ENCODE measurements around the gene TLX3. TPM values are rescaled to one million over a fixed set of nuclear protein-coding genes. Genes with fewer than 3 reads are reported as not detected.
A peak's percentile ranks its signal among the peaks of the same experiment; 100 is the strongest.

TLX3 gene
- polyA plus RNA-seq, 4 donors, result 0.04 TPM; not detected in 3

DNA sequence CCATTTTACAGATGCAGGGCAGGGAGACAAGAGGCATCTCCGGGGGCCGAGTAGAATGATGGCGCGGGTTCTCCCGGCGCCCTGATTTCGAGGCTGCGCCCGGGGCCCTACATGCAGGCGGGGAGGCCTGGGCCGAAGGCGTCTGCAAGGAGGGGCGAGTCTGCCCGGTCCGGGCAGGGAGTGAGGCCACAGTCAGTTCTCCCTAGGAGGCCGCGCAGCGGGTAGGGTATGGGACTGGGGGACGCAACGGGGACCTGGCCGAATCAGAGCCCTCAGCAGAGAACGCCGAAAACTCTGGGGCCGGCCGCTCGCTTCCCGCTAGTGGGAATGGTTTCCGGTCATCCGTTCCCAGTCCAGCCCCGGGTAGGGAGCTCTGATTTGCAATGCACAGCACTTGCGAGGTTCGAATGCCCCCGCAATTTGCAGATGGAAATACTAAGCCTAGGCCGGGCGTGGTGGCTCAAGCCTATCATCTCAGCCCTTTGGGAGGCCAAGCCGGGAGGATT, 6.4 kb downstream of the TLX3 start:
- Histone ChIP-seq H3K4me1 (ENCODE audit: control insufficient read depth in 3 of 3, insufficient read depth in 2 of 3, low read depth in 1 of 3, low read length in 2 of 3) (peaks cover 0 to 12% (median 4%) of the 10 kb centered on the region in 3 donors), H3K9me3 (ENCODE audit: control insufficient read depth in 2 of 2, insufficient read depth in 1 of 2, low read depth in 1 of 2, low read length in 1 of 2) (no peaks in the 10 kb centered on the region), H3K4me3 (ENCODE audit: low read depth in 1 of 3, low read length in 3 of 3) (peak overlapping the region in 1 of 3 donors; percentile 2), H3K27me3 (ENCODE audit: control insufficient read depth in 3 of 3, insufficient read depth in 3 of 3, low read length in 3 of 3) (peaks cover 25 to 94% (median 71%) of the 10 kb centered on the region in 3 donors), H3K27ac (ENCODE audit: low read depth in 1 of 3, low read length in 2 of 3) (no peak overlapping the region), H3K36me3 (ENCODE audit: control insufficient read depth in 3 of 3, insufficient read depth in 2 of 3, low read depth in 1 of 3, low read length in 3 of 3) (no peaks in the 10 kb centered on the region)
- WGBS, 3 donors, result 6 to 11% (median 7%) methylated on average over 35 to 36 of the region's 36 CpGs
- FAIRE-seq (no peak), DNase-seq (no peak)

- Histone ChIP-seq H3K4me3 (ENCODE audit: low read depth in 1 of 3, low read length in 3 of 3) (no peak overlapping the region), H3K9me3 (ENCODE audit: control insufficient read depth in 2 of 2, insufficient read depth in 1 of 2, low read depth in 1 of 2, low read length in 1 of 2) (no peaks in the 10 kb centered on the region), H3K27ac (ENCODE audit: low read depth in 1 of 3, low read length in 2 of 3) (no peak overlapping the region), H3K36me3 (ENCODE audit: control insufficient read depth in 3 of 3, insufficient read depth in 2 of 3, low read depth in 1 of 3, low read length in 3 of 3) (no peaks in the 10 kb centered on the region), H3K27me3 (ENCODE audit: control insufficient read depth in 3 of 3, insufficient read depth in 3 of 3, low read length in 3 of 3) (peaks cover 23 to 91% (median 66%) of the 10 kb centered on the region in 3 donors), H3K4me1 (ENCODE audit: control insufficient read depth in 3 of 3, insufficient read depth in 2 of 3, low read depth in 1 of 3, low read length in 2 of 3) (peaks cover 0 to 12% (median 2%) of the 10 kb centered on the region in 3 donors)
- 9 to 14% (median 10%) methylated on average over 20 of the region's 20 CpGs for WGBS, 3 donors
- FAIRE-seq (no peak), DNase-seq (no peak)
Observed at GRCh38 chr5:171315925-171316257, 6.8 kb downstream of the TLX3 start.

DNA sequence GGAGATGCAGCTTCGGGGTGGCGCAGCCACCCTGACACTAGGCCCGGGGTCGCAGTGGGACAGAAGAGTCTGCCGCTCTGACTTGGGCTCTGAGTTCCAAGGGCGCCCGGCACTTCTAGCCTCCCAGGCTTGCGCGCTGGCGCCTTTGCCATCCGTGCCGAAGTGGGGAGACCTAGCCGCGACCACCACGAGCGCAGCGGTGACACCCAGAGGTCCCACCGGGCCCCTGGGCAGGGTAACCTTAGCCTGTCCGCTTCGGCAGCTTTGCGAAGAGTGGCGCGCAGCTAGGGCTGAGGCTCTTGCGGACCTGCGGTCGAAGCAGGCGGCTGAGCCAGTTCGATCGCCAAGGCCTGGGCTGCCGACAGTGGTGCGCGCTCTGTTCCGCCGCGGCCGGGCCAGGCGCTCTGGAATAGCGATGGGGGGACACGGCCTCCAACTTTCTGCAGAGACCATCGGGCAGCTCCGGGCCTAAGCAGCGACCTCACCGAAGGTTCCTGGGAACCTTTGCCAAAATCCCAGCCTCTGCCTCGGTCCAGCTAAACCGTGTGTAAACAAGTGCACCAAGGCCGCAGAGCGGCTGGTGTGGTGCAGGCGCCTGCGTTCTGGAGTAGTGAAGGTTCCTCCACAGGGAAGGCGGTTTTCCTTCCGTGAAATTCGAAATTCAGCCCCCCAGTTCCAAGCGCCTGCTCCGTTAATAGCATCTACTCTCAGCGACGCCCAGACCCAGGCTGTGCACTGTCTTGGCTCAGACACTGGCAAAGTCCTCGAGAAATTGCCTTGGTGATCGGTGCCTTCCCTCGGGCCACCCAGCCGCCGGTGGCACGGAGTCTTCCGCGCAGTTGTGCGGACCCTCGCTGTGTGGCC, 7.4 kb downstream of the TLX3 start:
- peak overlapping the region in 1 of 3 donors; percentile 2 for H3K4me3 ChIP-seq (ENCODE audit: low read depth in 1 of 3, low read length in 3 of 3)
- WGBS, 3 donors, result 5 to 7% (median 5%) methylated on average over 64 to 66 of the region's 66 CpGs
- peaks cover 18 to 92% (median 70%) of the 10 kb centered on the region in 3 donors for H3K27me3 ChIP-seq (ENCODE audit: control insufficient read depth in 3 of 3, insufficient read depth in 3 of 3, low read length in 3 of 3)
- H3K27ac ChIP-seq (ENCODE audit: low read depth in 1 of 3, low read length in 2 of 3), result no peak overlapping the region
- no peaks in the 10 kb centered on the region for H3K9me3 ChIP-seq (ENCODE audit: control insufficient read depth in 2 of 2, insufficient read depth in 1 of 2, low read depth in 1 of 2, low read length in 1 of 2)
- DNase-seq, result no peak
- FAIRE-seq, result no peak
- H3K4me1 ChIP-seq (ENCODE audit: control insufficient read depth in 3 of 3, insufficient read depth in 2 of 3, low read depth in 1 of 3, low read length in 2 of 3), result peaks cover 0 to 11% (median 0%) of the 10 kb centered on the region in 3 donors
- H3K36me3 ChIP-seq (ENCODE audit: control insufficient read depth in 3 of 3, insufficient read depth in 2 of 3, low read depth in 1 of 3, low read length in 3 of 3), result no peaks in the 10 kb centered on the region

DNA sequence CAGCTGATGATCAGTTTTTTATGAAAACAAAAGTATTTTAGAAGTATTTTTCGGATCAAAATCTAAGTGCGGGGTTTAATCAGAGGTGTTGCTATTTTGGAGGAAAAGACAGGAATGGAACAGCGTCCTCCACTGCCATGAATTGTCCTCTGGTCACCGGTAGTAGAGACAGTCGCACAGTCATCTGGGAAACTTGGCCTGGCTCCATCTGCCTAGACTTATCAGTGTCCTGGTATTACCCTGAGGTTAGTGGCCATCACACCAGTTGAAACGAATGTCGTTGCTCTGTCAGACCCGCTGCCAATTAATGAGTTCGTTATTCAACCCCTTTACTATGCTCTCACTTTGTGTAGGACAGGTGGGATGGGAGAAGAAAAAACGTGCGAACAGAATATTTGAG, 8.2 kb downstream of the TLX3 start:
- 9 to 18% (median 14%) methylated on average over 11 of the region's 11 CpGs for WGBS, 3 donors
- H3K4me1 ChIP-seq (ENCODE audit: control insufficient read depth in 3 of 3, insufficient read depth in 2 of 3, low read depth in 1 of 3, low read length in 2 of 3), result peaks cover 0 to 5% (median 0%) of the 10 kb centered on the region in 3 donors
- no peak overlapping the region for H3K27ac ChIP-seq (ENCODE audit: low read depth in 1 of 3, low read length in 2 of 3)
- peak overlapping the region in 1 of 3 donors; percentile 2 for H3K4me3 ChIP-seq (ENCODE audit: low read depth in 1 of 3, low read length in 3 of 3)
- DNase-seq, result no peak
- H3K9me3 ChIP-seq (ENCODE audit: control insufficient read depth in 2 of 2, insufficient read depth in 1 of 2, low read depth in 1 of 2, low read length in 1 of 2), result no peaks in the 10 kb centered on the region
- no peaks in the 10 kb centered on the region for H3K36me3 ChIP-seq (ENCODE audit: control insufficient read depth in 3 of 3, insufficient read depth in 2 of 3, low read depth in 1 of 3, low read length in 3 of 3)
- peaks cover 12 to 91% (median 68%) of the 10 kb centered on the region in 3 donors for H3K27me3 ChIP-seq (ENCODE audit: control insufficient read depth in 3 of 3, insufficient read depth in 3 of 3, low read length in 3 of 3)
- FAIRE-seq, result no peak

GRCh38 chr5:171318026-171318425, 9.0 kb downstream of the TLX3 start:
- Histone ChIP-seq H3K27me3 (ENCODE audit: control insufficient read depth in 3 of 3, insufficient read depth in 3 of 3, low read length in 3 of 3) (peaks cover 9 to 84% (median 65%) of the 10 kb centered on the region in 3 donors), H3K4me3 (ENCODE audit: low read depth in 1 of 3, low read length in 3 of 3) (no peak overlapping the region), H3K4me1 (ENCODE audit: control insufficient read depth in 3 of 3, insufficient read depth in 2 of 3, low read depth in 1 of 3, low read length in 2 of 3) (no peaks in the 10 kb centered on the region), H3K36me3 (ENCODE audit: control insufficient read depth in 3 of 3, insufficient read depth in 2 of 3, low read depth in 1 of 3, low read length in 3 of 3) (no peaks in the 10 kb centered on the region), H3K9me3 (ENCODE audit: control insufficient read depth in 2 of 2, insufficient read depth in 1 of 2, low read depth in 1 of 2, low read length in 1 of 2) (no peaks in the 10 kb centered on the region), H3K27ac (ENCODE audit: low read depth in 1 of 3, low read length in 2 of 3) (no peak overlapping the region)
- no peak for FAIRE-seq
- WGBS, 3 donors, result 5 to 13% (median 6%) methylated on average over 9 of the region's 9 CpGs
- no peak for DNase-seq

- H3K36me3 ChIP-seq (ENCODE audit: control insufficient read depth in 3 of 3, insufficient read depth in 2 of 3, low read depth in 1 of 3, low read length in 3 of 3), result no peaks in the 10 kb centered on the region
- no peak for FAIRE-seq
- no peaks in the 10 kb centered on the region for H3K4me1 ChIP-seq (ENCODE audit: control insufficient read depth in 3 of 3, insufficient read depth in 2 of 3, low read depth in 1 of 3, low read length in 2 of 3)
- H3K4me3 ChIP-seq (ENCODE audit: low read depth in 1 of 3, low read length in 3 of 3), result no peak overlapping the region
- no peak overlapping the region for H3K27ac ChIP-seq (ENCODE audit: low read depth in 1 of 3, low read length in 2 of 3)
- H3K27me3 ChIP-seq (ENCODE audit: control insufficient read depth in 3 of 3, insufficient read depth in 3 of 3, low read length in 3 of 3), result peaks cover 0 to 78% (median 48%) of the 10 kb centered on the region in 3 donors
- WGBS, 3 donors, result 72 to 81% (median 76%) methylated on average over 7 of the region's 7 CpGs
- no peaks in the 10 kb centered on the region for H3K9me3 ChIP-seq (ENCODE audit: control insufficient read depth in 2 of 2, insufficient read depth in 1 of 2, low read depth in 1 of 2, low read length in 1 of 2)
- no peak for DNase-seq
Observed at GRCh38 chr5:171321447-171321846, 12.4 kb downstream of the TLX3 start.

DNA sequence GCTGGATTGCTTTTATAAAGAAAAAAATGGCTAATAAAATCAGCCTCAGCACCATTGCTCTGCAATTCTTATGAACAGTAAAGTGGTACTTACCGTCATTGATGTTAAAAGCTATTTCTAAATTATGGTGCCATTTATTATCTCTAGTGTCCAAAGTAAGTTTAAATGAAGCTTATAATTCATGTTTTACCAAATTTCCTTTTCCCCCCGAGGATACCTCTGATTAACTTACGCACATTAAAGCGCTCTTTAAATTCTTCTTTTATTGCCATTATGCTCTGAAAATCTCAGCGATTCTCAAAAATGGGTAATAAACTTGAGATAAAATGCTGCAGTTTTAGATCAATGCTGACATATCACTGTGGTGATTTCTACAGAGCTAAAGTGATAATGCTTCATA, 13.5 kb downstream of the TLX3 start:
- Histone ChIP-seq H3K27me3 (ENCODE audit: control insufficient read depth in 3 of 3, insufficient read depth in 3 of 3, low read length in 3 of 3) (peaks cover 0 to 74% (median 38%) of the 10 kb centered on the region in 3 donors), H3K36me3 (ENCODE audit: control insufficient read depth in 3 of 3, insufficient read depth in 2 of 3, low read depth in 1 of 3, low read length in 3 of 3) (no peaks in the 10 kb centered on the region), H3K27ac (ENCODE audit: low read depth in 1 of 3, low read length in 2 of 3) (no peak overlapping the region), H3K9me3 (ENCODE audit: control insufficient read depth in 2 of 2, insufficient read depth in 1 of 2, low read depth in 1 of 2, low read length in 1 of 2) (no peaks in the 10 kb centered on the region), H3K4me1 (ENCODE audit: control insufficient read depth in 3 of 3, insufficient read depth in 2 of 3, low read depth in 1 of 3, low read length in 2 of 3) (no peaks in the 10 kb centered on the region), H3K4me3 (ENCODE audit: low read depth in 1 of 3, low read length in 3 of 3) (no peak overlapping the region)
- WGBS, 3 donors, result 88 to 92% (median 89%) methylated on average over 5 of the region's 5 CpGs
- FAIRE-seq (no peak), DNase-seq (no peak)

- WGBS, 3 donors, result 60 to 69% (median 63%) methylated on average over 3 of the region's 3 CpGs
- FAIRE-seq (no peak), DNase-seq (no peak)
- Histone ChIP-seq H3K4me1 (ENCODE audit: control insufficient read depth in 3 of 3, insufficient read depth in 2 of 3, low read depth in 1 of 3, low read length in 2 of 3) (no peaks in the 10 kb centered on the region), H3K27ac (ENCODE audit: low read depth in 1 of 3, low read length in 2 of 3) (no peak overlapping the region), H3K9me3 (ENCODE audit: control insufficient read depth in 2 of 2, insufficient read depth in 1 of 2, low read depth in 1 of 2, low read length in 1 of 2) (no peaks in the 10 kb centered on the region), H3K4me3 (ENCODE audit: low read depth in 1 of 3, low read length in 3 of 3) (no peak overlapping the region), H3K36me3 (ENCODE audit: control insufficient read depth in 3 of 3, insufficient read depth in 2 of 3, low read depth in 1 of 3, low read length in 3 of 3) (no peaks in the 10 kb centered on the region), H3K27me3 (ENCODE audit: control insufficient read depth in 3 of 3, insufficient read depth in 3 of 3, low read length in 3 of 3) (peaks cover 0 to 69% (median 35%) of the 10 kb centered on the region in 3 donors)
Observed at GRCh38 chr5:171323007-171323406, 14.0 kb downstream of the TLX3 start.
